SK-N-SH (cell line): ENCODE data around the gene TCEA2. TPM values are rescaled to one million over a fixed set of nuclear protein-coding genes. Genes with fewer than 3 reads are reported as not detected.

Experiments used
- CTCF ChIA-PET: fragments of 300-600, 350-600 bp; formaldehyde crosslinking; extraction: SDS; loops from one replicate; lab custom pipeline; 2021; lab: Yijun Ruan, JAX
- POLR2A ChIA-PET: fragments of 350-600 bp; sonication (Branson Sonifier 250); formaldehyde crosslinking; extraction: SDS; loops from one replicate; lab custom pipeline; 2020; ENCODE audit warnings: antibody characterized with exemption, inconsistent platforms; lab: Yijun Ruan, JAX
- DNase-seq: peaks from one replicate; pipeline ENCODE4 v3.0.0; 2012
- H2AFZ ChIP-seq: fragments of 200-600 bp; sonication (generic); 2 replicates; pipeline ENCODE4 v1.8.1; 2016; ENCODE audit warnings: antibody characterized with exemption, mild to moderate bottlenecking, low read depth
- H3F3A ChIP-seq: fragments of 200-600 bp; sonication (generic); replicated peaks from 2 replicates; pipeline ENCODE3; 2016; ENCODE audit warnings: antibody characterized with exemption, mild to moderate bottlenecking; ENCODE audit not compliant: insufficient read depth
- H3K27ac ChIP-seq, 2 experiments: fragments of 200-500 bp in 1 of 2; fragments of 200-600 bp in 1 of 2; sonication (Bioruptor generic) in 1 of 2; sonication (generic), shearing (Covaris generic) in 1 of 2; 2 replicates each; pipeline versions ENCODE4 v1.5.1 to v1.6.1; 2014 to 2016; ENCODE audit warnings: low read depth in 2 of 2, inconsistent platforms in 1 of 2, low read length in 1 of 2, mild to moderate bottlenecking in 1 of 2, mixed read lengths in 1 of 2
- H3K27me3 ChIP-seq: fragments of 200-600 bp; sonication (generic), shearing (Covaris generic); 2 replicates; pipeline ENCODE4 v1.6.1; 2016; ENCODE audit warnings: mixed run types; ENCODE audit not compliant: insufficient read depth
- H3K36me3 ChIP-seq, 2 experiments: fragments of 200-500 bp in 1 of 2; fragments of 200-600 bp in 1 of 2; sonication (Bioruptor generic) in 1 of 2; sonication (generic) in 1 of 2; replicated peaks in 1 of 2; 2 replicates each; pipeline versions ENCODE3 to v1.5.1; 2014 to 2016; ENCODE audit warnings: low read length in 1 of 2, mild to moderate bottlenecking in 1 of 2; ENCODE audit not compliant: insufficient read depth in 2 of 2, control insufficient read depth in 1 of 2
- H3K4me1 ChIP-seq, 2 experiments: fragments of 200-500 bp in 1 of 2; fragments of 200-600 bp in 1 of 2; sonication (Bioruptor generic) in 1 of 2; sonication (generic), shearing (Covaris generic) in 1 of 2; 2 replicates each; pipeline versions ENCODE4 v1.5.1 to v1.6.1; 2014 to 2016; ENCODE audit warnings: low read depth in 1 of 2, low read length in 1 of 2, mixed run types in 1 of 2; ENCODE audit not compliant: insufficient read depth in 2 of 2, control insufficient read depth in 1 of 2
- H3K4me2 ChIP-seq: fragments of 200-600 bp; sonication (generic), shearing (Covaris generic); 2 replicates; pipeline ENCODE4 v1.6.1; 2017; ENCODE audit warnings: mixed run types
- H3K4me3 ChIP-seq, 2 experiments: fragments of 200-500 bp in 1 of 2; fragments of 200-600 bp in 1 of 2; sonication (Bioruptor generic) in 1 of 2; sonication (generic), shearing (Covaris generic) in 1 of 2; 2 replicates each; pipeline versions ENCODE4 v1.5.1 to v1.8.1; 2014 to 2016; ENCODE audit warnings: low read depth in 2 of 2, inconsistent platforms in 1 of 2, low read length in 1 of 2, mild to moderate bottlenecking in 1 of 2, mixed read lengths in 1 of 2, moderate library complexity in 1 of 2
- H3K79me2 ChIP-seq: fragments of 200-600 bp; sonication (generic); 2 replicates; pipeline ENCODE4 v1.8.1; 2017; ENCODE audit warnings: mild to moderate bottlenecking; ENCODE audit not compliant: insufficient read depth
- H3K9ac ChIP-seq: fragments of 200-600 bp; sonication (generic); 2 replicates; pipeline ENCODE4 v1.6.1; 2017; ENCODE audit warnings: mixed run types
- H3K9me2 ChIP-seq: fragments of 200-600 bp; sonication (generic); 2 replicates; pipeline ENCODE4 v1.6.1; 2017; ENCODE audit warnings: mixed run types
- H3K9me3 ChIP-seq: fragments of 200-600 bp; sonication (generic); 2 replicates; pipeline ENCODE4 v1.6.1; 2017; ENCODE audit warnings: mixed run types, mild to moderate bottlenecking, moderate library complexity
- H4K20me1 ChIP-seq: fragments of 200-600 bp; sonication (generic); 2 replicates; pipeline ENCODE4 v1.6.1; 2017; ENCODE audit warnings: mild to moderate bottlenecking, mixed run types; ENCODE audit not compliant: insufficient read depth
- GATA2 ChIP-seq: sonication (generic); formaldehyde crosslinking; IDR thresholded peaks from 2 replicates; pipeline ENCODE4 v1.5.0; 2020; ENCODE audit warnings: mild to moderate bottlenecking, missing genetic modification reagents
- IRF3 ChIP-seq: fragments of 150-350 bp; IDR thresholded peaks from 2 replicates; pipeline ENCODE4 v1.6.1; 2016; ENCODE audit warnings: mild to moderate bottlenecking, low read depth, low read length
- JUND ChIP-seq: IDR thresholded peaks from 2 replicates; pipeline ENCODE4 v1.4.0; 2012
- NRF1 ChIP-seq: IDR thresholded peaks from 2 replicates; pipeline ENCODE4 v1.6.1; 2012; ENCODE audit warnings: low read depth, mild to moderate bottlenecking, low read length
- RAD21 ChIP-seq: IDR thresholded peaks from 2 replicates; pipeline ENCODE4 v1.6.1; 2012; ENCODE audit warnings: mild to moderate bottlenecking, low read length
- RFX5 ChIP-seq: IDR thresholded peaks from 2 replicates; pipeline ENCODE4 v1.6.1; 2012; ENCODE audit warnings: mild to moderate bottlenecking, improper control_type of control experiment, low read length
- SIN3A ChIP-seq: IDR thresholded peaks from 2 replicates; pipeline ENCODE4 v1.6.1; 2012; ENCODE audit warnings: low read depth, mild to moderate bottlenecking, low read length, moderate library complexity, borderline replicate concordance
- USF1 ChIP-seq: IDR thresholded peaks from 2 replicates; pipeline ENCODE4 v1.4.0; 2012; ENCODE audit warnings: low read depth, borderline replicate concordance
- WGBS: methylation state at CpG from one replicate; pipeline ENCODE4 v1.1.6; 2017; ENCODE audit warnings: low lambda C conversion rate; 5-methylcytosine and 5-hydroxymethylcytosine counted together
- polyA plus RNA-seq, 3 experiments: library from polyadenylated mRNA; depleted of rRNA; stranded (reverse); fragments of >200 nt; gene quantifications; 2 replicates each; pipeline ENCODE4 v1.2.3, GENCODE V29; 2012

The TCEA2 gene
- polyA plus RNA-seq, 1 of the 3 experiments (the other 2 are of a cell fraction), result 98.9 TPM

DNA sequence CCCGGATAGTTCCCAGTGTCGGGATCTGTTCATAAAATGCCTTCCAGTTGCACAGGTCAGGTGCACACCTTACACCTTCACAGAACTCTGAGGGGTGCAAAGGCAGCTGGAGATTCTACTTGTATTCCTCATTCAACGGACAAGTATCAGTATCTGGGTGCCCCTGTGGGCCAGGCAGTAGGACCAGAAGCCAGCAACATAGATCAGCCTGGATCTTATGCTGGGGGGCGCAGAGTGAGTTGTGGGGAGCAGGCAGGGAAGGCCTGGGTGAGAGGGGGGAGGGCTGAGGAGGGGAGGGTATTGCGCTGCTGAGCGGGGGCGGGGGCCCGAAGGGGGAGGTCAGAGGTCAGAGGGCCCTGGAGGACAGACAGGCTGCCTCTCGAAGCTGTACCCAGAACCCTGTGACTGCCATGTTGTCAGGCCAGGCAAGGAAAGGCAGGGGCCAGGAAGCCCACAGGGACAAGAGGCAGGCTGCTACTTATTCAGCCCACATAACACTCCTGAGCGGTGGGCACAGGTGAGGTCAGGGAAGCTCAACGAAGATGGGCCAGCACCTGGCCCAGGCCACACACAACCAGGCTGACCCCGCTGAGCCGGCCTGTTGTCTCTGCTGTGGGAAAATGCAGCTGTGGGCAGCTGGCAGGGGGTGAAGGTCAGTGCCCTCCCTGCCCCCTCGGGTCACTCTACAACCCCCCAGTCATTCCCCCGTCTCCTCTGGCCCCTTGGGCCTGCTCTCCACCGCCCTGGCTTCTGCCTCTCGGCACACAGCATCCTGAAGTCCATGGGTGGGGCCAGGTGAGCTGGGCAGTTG, 18.0 kb downstream of the TCEA2 start:
- no peak overlapping the region for H3K27ac ChIP-seq
- WGBS, result 94% methylated on average over 10 of the region's 17 CpGs
- CTCF ChIA-PET, result interaction anchor here (0.7 to 12.9 kb wide), 9 partner anchors 11 to 107 kb away, joined by 3 to 252 read pairs (median 6); partner anchors contain the start of gene NPBWR2
- H3K9me3 ChIP-seq, result no peaks in the 10 kb centered on the region
- H3K27me3 ChIP-seq, result no peaks in the 10 kb centered on the region; the same call in 1 of the 2 replicates
- H3K9ac ChIP-seq, result no peak overlapping the region
- no peak for TF ChIP-seq SIN3A
- TF ChIP-seq NRF1, result no peak
- no peak for TF ChIP-seq USF1
- TF ChIP-seq, all 33 proteins: peak for 0
- no peaks in the 10 kb centered on the region for H3K36me3 ChIP-seq
- POLR2A ChIA-PET, result no interaction called here
- H3K4me3 ChIP-seq, result peak overlapping the region in 1 of 2 experiments; percentile 80; a peak in 3 of 4 replicates
- no peaks in the 10 kb centered on the region for H3K9me2 ChIP-seq
- no peak for DNase-seq
- H2AFZ ChIP-seq, result no peak overlapping the region
- H4K20me1 ChIP-seq, result no peaks in the 10 kb centered on the region
- peak overlapping the region; percentile 82; the same call in 1 of the 2 replicates for H3K4me2 ChIP-seq
- H3K4me1 ChIP-seq, result peaks cover 13 to 36% of the 10 kb centered on the region in 2 experiments; a peak in 3 of 4 replicates
- no peaks in the 10 kb centered on the region for H3K79me2 ChIP-seq
- H3F3A ChIP-seq, result peaks cover 14% of the 10 kb centered on the region

DNA sequence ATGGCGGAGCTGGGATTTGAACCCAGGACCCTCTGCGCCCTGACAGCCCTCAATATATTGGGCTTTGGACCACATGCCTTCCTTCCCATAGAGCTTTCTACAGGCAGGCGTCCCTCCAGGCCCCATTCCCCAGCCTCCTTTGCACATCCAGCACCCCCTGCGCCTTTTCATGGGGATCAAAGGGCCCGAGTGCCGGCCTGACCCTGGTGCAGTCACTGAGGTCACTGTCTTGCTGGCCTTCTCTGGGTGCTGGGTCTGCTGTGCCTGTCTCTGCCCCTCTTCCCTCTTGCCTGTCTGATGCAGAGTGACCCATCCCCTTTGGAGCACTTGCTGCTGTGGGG, 18.6 kb downstream of the TCEA2 start:
- Histone ChIP-seq H3K9me3 (no peaks in the 10 kb centered on the region), H4K20me1 (no peaks in the 10 kb centered on the region), H3K79me2 (no peaks in the 10 kb centered on the region), H3K9ac (no peak overlapping the region), H3K4me3 (no peak overlapping the region), H3K4me1 (peaks cover 13 to 36% of the 10 kb centered on the region in 2 experiments; a peak in 3 of 4 replicates), H3K4me2 (no peak overlapping the region), H3K9me2 (no peaks in the 10 kb centered on the region), H3F3A (peaks cover 14% of the 10 kb centered on the region), H3K27ac (no peak overlapping the region), H3K27me3 (no peaks in the 10 kb centered on the region; the same call in 1 of the 2 replicates), H3K36me3 (no peaks in the 10 kb centered on the region), H2AFZ (no peak overlapping the region)
- ChIA-PET POLR2A (no interaction called here), CTCF (interaction anchor here (0.7 to 12.9 kb wide), 5 partner anchors 12 to 33 kb away, joined by 3 to 252 read pairs (median 3); partner anchors contain the start of gene NPBWR2)
- DNase-seq, result no peak
- TF ChIP-seq IRF3 (no peak), SIN3A (no peak), RFX5 (no peak), JUND (no peak), GATA2 (CRISPR knock-in tag) (no peak), RAD21 (no peak), NRF1 (no peak)
- 98% methylated on average over 6 of the region's 6 CpGs for WGBS
